Thyroid gland (tissue), 4 donors: ENCODE results near the gene CDC27.

Experiments used
- POLR2A ChIP-seq, 2 donors: fragments of 450-650 bp; IDR thresholded peaks; one replicate each; pipeline ENCODE4 v1.6.1; 2017; ENCODE audit warnings: antibody characterized with exemption in 2 of 2, mild to moderate bottlenecking in 2 of 2, moderate library complexity in 1 of 2
- TF ChIP-seq, protein P1 (sequence below), 6 experiments: fragments of 200-600 bp in 3 of 6; fragments of 450-650 bp in 3 of 6; sonication (generic) in 3 of 6; IDR thresholded peaks; one replicate each; pipeline ENCODE4 v1.5.1; 2016 to 2019; ENCODE audit warnings: antibody characterized with exemption in 6 of 6, mild to moderate bottlenecking in 2 of 6, inconsistent platforms in 1 of 6, moderate library complexity in 1 of 6

- TF ChIP-seq, protein P1, sequence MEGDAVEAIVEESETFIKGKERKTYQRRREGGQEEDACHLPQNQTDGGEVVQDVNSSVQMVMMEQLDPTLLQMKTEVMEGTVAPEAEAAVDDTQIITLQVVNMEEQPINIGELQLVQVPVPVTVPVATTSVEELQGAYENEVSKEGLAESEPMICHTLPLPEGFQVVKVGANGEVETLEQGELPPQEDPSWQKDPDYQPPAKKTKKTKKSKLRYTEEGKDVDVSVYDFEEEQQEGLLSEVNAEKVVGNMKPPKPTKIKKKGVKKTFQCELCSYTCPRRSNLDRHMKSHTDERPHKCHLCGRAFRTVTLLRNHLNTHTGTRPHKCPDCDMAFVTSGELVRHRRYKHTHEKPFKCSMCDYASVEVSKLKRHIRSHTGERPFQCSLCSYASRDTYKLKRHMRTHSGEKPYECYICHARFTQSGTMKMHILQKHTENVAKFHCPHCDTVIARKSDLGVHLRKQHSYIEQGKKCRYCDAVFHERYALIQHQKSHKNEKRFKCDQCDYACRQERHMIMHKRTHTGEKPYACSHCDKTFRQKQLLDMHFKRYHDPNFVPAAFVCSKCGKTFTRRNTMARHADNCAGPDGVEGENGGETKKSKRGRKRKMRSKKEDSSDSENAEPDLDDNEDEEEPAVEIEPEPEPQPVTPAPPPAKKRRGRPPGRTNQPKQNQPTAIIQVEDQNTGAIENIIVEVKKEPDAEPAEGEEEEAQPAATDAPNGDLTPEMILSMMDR (IDR thresholded peaks at IDR 0.05): no peak
- TF ChIP-seq POLR2A (IDR thresholded peaks at IDR 0.05): no peak
Measured at GRCh38 chr17:47231334-47231733, 42.2 kb upstream of the CDC27 start.
